GM23338 (cell line): ENCODE data around the gene SRGAP3. TPM values are rescaled to one million over a fixed set of nuclear protein-coding genes. Genes with fewer than 3 reads are reported as not detected.

Experiments used
- ATAC-seq: fragments of 200-7000 bp; cut with Tn5 transposase; 3 replicates; pipeline ENCODE4 v1.9.1; 2020
- DNase-seq: peaks from one replicate; pipeline ENCODE4 v3.0.0-alpha.2; 2015; ENCODE audit warnings: low spot score
- H2AFZ ChIP-seq: fragments of 200-600 bp; sonication (generic); 2 replicates; pipeline ENCODE4 v1.8.0; 2016; ENCODE audit warnings: antibody characterized with exemption, mild to moderate bottlenecking, moderate library complexity
- H3F3A ChIP-seq: fragments of 200-600 bp; sonication (generic); replicated peaks from 2 replicates; pipeline ENCODE4 v1.8.0; 2017; ENCODE audit warnings: antibody characterized with exemption, mixed run types, low read depth
- H3K27ac ChIP-seq: fragments of 200-600 bp; sonication (generic); 2 replicates; pipeline ENCODE4 v1.6.1; 2016; ENCODE audit warnings: low read depth
- H3K27me3 ChIP-seq: fragments of 200-600 bp; sonication (generic); 2 replicates; pipeline ENCODE4 v1.8.0; 2016; ENCODE audit warnings: mild to moderate bottlenecking, mixed run types, moderate library complexity; ENCODE audit not compliant: insufficient read depth
- H3K36me3 ChIP-seq: fragments of 200-600 bp; sonication (generic); 2 replicates; pipeline ENCODE4 v1.8.0; 2016; ENCODE audit warnings: mild to moderate bottlenecking; ENCODE audit not compliant: insufficient read depth
- H3K4me1 ChIP-seq: fragments of 200-600 bp; sonication (generic); 2 replicates; pipeline ENCODE4 v1.8.0; 2016; ENCODE audit warnings: mild to moderate bottlenecking, moderate library complexity; ENCODE audit not compliant: insufficient read depth
- H3K4me2 ChIP-seq: fragments of 200-600 bp; sonication (generic); 2 replicates; pipeline ENCODE4 v1.7.1; 2017; ENCODE audit warnings: mixed run types
- H3K4me3 ChIP-seq: fragments of 200-600 bp; sonication (generic); 2 replicates; pipeline ENCODE4 v1.6.1; 2016; ENCODE audit warnings: mixed run types
- H3K79me2 ChIP-seq: fragments of 200-600 bp; sonication (generic); replicated peaks from 2 replicates; pipeline ENCODE4 v1.8.0; 2017; ENCODE audit warnings: mild to moderate bottlenecking; ENCODE audit not compliant: insufficient read depth
- H3K9me2 ChIP-seq: fragments of 200-600 bp; sonication (generic); 2 replicates; pipeline ENCODE4 v1.8.0; 2017; ENCODE audit not compliant: insufficient read depth
- H4K20me1 ChIP-seq: fragments of 200-600 bp; sonication (generic); replicated peaks from 2 replicates; pipeline ENCODE4 v1.8.0; 2017; ENCODE audit warnings: mild to moderate bottlenecking; ENCODE audit not compliant: insufficient read depth
- H3K27ac Mint-ChIP-seq: 2 replicates; pipeline ENCODE4 v1.8.0; 2020; ENCODE audit warnings: inconsistent platforms, mild to moderate bottlenecking, moderate library complexity, mixed read lengths
- H3K27me3 Mint-ChIP-seq: 3 replicates; pipeline ENCODE4 v1.8.0; 2022; ENCODE audit warnings: low read depth, mild to moderate bottlenecking, moderate library complexity, mixed read lengths, inconsistent platforms; ENCODE audit not compliant: insufficient read depth, poor library complexity
- H3K36me3 Mint-ChIP-seq: 3 replicates; pipeline ENCODE4 v1.8.0; 2021; ENCODE audit warnings: low read depth, mild to moderate bottlenecking, inconsistent platforms, moderate library complexity, mixed read lengths
- H3K4me1 Mint-ChIP-seq: 3 replicates; pipeline ENCODE4 v1.8.0; 2020; ENCODE audit warnings: mild to moderate bottlenecking, inconsistent platforms, mixed read lengths
- H3K4me3 Mint-ChIP-seq: 3 replicates; pipeline ENCODE4 v1.8.0; 2021; ENCODE audit warnings: moderate library complexity, mild to moderate bottlenecking, inconsistent platforms, mixed read lengths
- H3K9me3 Mint-ChIP-seq: 3 replicates; pipeline ENCODE4 v1.8.0; 2020; ENCODE audit warnings: moderate library complexity, mild to moderate bottlenecking, inconsistent platforms, mixed read lengths
- CREB1 ChIP-seq: fragments of 250-450 bp; sonication (Bioruptor Pico); IDR thresholded peaks from 2 replicates; pipeline ENCODE4 v1.5.0; 2020; ENCODE audit warnings: low read depth, mild to moderate bottlenecking, moderate library complexity
- ETS1 ChIP-seq: IDR thresholded peaks from 2 replicates; pipeline ENCODE4 v1.6.1; 2016; ENCODE audit warnings: antibody characterized with exemption
- JUNB ChIP-seq: IDR thresholded peaks from one replicate; pipeline ENCODE4 v1.6.1; 2016; ENCODE audit warnings: antibody characterized with exemption; ENCODE audit not compliant: unreplicated experiment
- NANOG ChIP-seq: IDR thresholded peaks from 2 replicates; pipeline ENCODE4 v1.6.1; 2016; ENCODE audit warnings: antibody characterized with exemption, borderline replicate concordance
- REST ChIP-seq: IDR thresholded peaks from one replicate; pipeline ENCODE4 v1.6.1; 2018; ENCODE audit warnings: antibody characterized with exemption; ENCODE audit not compliant: unreplicated experiment
- STAT1 ChIP-seq: IDR thresholded peaks from one replicate; pipeline ENCODE4 v1.6.1; 2016; ENCODE audit warnings: antibody characterized with exemption; ENCODE audit not compliant: unreplicated experiment
- ZNF114 ChIP-seq: fragments of 250-450 bp; sonication (Bioruptor Pico); IDR thresholded peaks from 2 replicates; pipeline ENCODE4 v1.5.0; 2020; ENCODE audit warnings: mild to moderate bottlenecking, moderate library complexity
- ZNF331 ChIP-seq: fragments of 250-450 bp; sonication (Bioruptor Pico); IDR thresholded peaks from 2 replicates; pipeline ENCODE4 v1.5.0; 2020; ENCODE audit warnings: low read depth, mild to moderate bottlenecking, moderate library complexity
- polyA plus RNA-seq: library from polyadenylated mRNA; unstranded; fragments of >200 nt; fragmentation: Nextera tagmentation; extraction: Ambion mirVana; gene quantifications from 2 replicates; pipeline ENCODE4 v1.2.1, GENCODE V29; 2016
- total RNA-seq: library from RNA; depleted of rRNA; stranded (reverse); fragments of >200 nt; shearing (Covaris generic); gene quantifications from 2 replicates; pipeline ENCODE4 v1.2.3, GENCODE V29; 2014

The SRGAP3 gene
- total and polyA plus RNA-seq, 2 experiments from 2014 or later = 6.4 to 9.4 TPM

- ATAC-seq (no peak), DNase-seq (no peak)
- Histone ChIP-seq H3K27ac (no peak overlapping the region), H3K36me3 (no peaks in the 10 kb centered on the region; the same call in 1 of the 2 replicates), H3K4me2 (no peak overlapping the region), H3K4me1 (0 out of 2 replicates have a peak, but pooled peaks cover 4% of the 10 kb centered on the region), H3K4me3 (no peak overlapping the region), H3K79me2 (no peaks in the 10 kb centered on the region), H3K9me2 (peaks cover 9% of the 10 kb centered on the region; the same call in 1 of the 2 replicates), H2AFZ (no peak overlapping the region), H3K27me3 (no peaks in the 10 kb centered on the region), H3F3A (no peaks in the 10 kb centered on the region), H4K20me1 (no peaks in the 10 kb centered on the region)
- Mint-ChIP-seq H3K27ac (no peak overlapping the region), H3K9me3 (peaks cover 29% of the 10 kb centered on the region), H3K4me1 (no peaks in the 10 kb centered on the region; the same call in 2 of the 3 replicates), H3K27me3 (peaks cover 6% of the 10 kb centered on the region), H3K4me3 (no peak overlapping the region), H3K36me3 (peaks cover 28% of the 10 kb centered on the region)
- no peak for TF ChIP-seq REST
- no peak for TF ChIP-seq CREB1
These were observed 102.9 kb downstream of the SRGAP3 start for GRCh38 chr3:9146367-9147071.

- peaks cover 2% of the 10 kb centered on the region for H3K27me3 Mint-ChIP-seq
- Histone ChIP-seq H3K27ac (no peak overlapping the region), H3K4me3 (no peak overlapping the region), H3K27me3 (no peaks in the 10 kb centered on the region), H3K79me2 (no peaks in the 10 kb centered on the region), H3K9me2 (peaks cover 4% of the 10 kb centered on the region; the same call in 1 of the 2 replicates), H4K20me1 (no peaks in the 10 kb centered on the region), H2AFZ (no peak overlapping the region), H3K36me3 (no peaks in the 10 kb centered on the region), H3F3A (no peaks in the 10 kb centered on the region), H3K4me2 (no peak overlapping the region), H3K4me1 (peaks cover 4% of the 10 kb centered on the region; the same call in 1 of the 2 replicates)
- ATAC-seq = no peak
- H3K36me3 Mint-ChIP-seq = peaks cover 9% of the 10 kb centered on the region; the same call in 2 of the 3 replicates
- no peak overlapping the region for H3K4me3 Mint-ChIP-seq
- H3K4me1 Mint-ChIP-seq = no peaks in the 10 kb centered on the region; the same call in 2 of the 3 replicates
- H3K27ac Mint-ChIP-seq = no peak overlapping the region
- H3K9me3 Mint-ChIP-seq = peaks cover 12% of the 10 kb centered on the region; the same call in 1 of the 3 replicates
- no peak for DNase-seq
- TF ChIP-seq CREB1 (no peak), ETS1 (no peak), ZNF331 (CRISPR knock-in tag) (no peak), ZNF114 (CRISPR knock-in tag) (no peak), STAT1 (no peak), JUNB (no peak), REST (no peak), NANOG (no peak)
These were observed 106.3 kb downstream of the SRGAP3 start for GRCh38 chr3:9143184-9143583.
